ENCODE data around the gene CCNI2.

Gene CCNI2

GRCh38 chr5:132746954-132747615 lies at the start of gene CCNI2:
Gene CCNI2 (plus strand): TSS chr5:132747426. CDS start chr5:132747496, 70 bp downstream.
- peak in 3 of 10 donors; percentile 49 to 83 (median 79) for DNase-seq
- intact Hi-C loops (cut with DNase I) = no loop called here

GRCh38 chr5:132704875-132705274 lies 42.4 kb upstream of the CCNI2 start:
- intact Hi-C loops (cut with DNase I) = no loop called here

GRCh38 chr5:132708645-132709044 lies 38.6 kb upstream of the CCNI2 start:
- intact Hi-C loops (cut with DNase I) = no loop called here

More at GRCh38 chr5:132704875-132705274, 42.4 kb upstream of the CCNI2 start:
- DNase-seq = no peak

GRCh38 chr5:132714456-132715307 lies 32.5 kb upstream of the CCNI2 start:
- intact Hi-C loops (cut with DNase I) = no loop called here
- DNase-seq = no peak

More at GRCh38 chr5:132708645-132709044, 38.6 kb upstream of the CCNI2 start:
- no peak for DNase-seq

GRCh38 chr5:132718544-132719312 lies 28.5 kb upstream of the CCNI2 start:
- DNase-seq = no peak
- intact Hi-C loops (cut with DNase I) = no loop called here

GRCh38 chr5:132725745-132726144 lies 21.5 kb upstream of the CCNI2 start:
- DNase-seq = no peak
- intact Hi-C loops (cut with DNase I) = no loop called here

GRCh38 chr5:132729896-132730295 lies 17.3 kb upstream of the CCNI2 start:
- DNase-seq = no peak
- intact Hi-C loops (cut with DNase I) = loop anchor here (10.0 kb wide), 1 partner anchor 175 kb away; the partner anchor contains the start of gene RAD50

GRCh38 chr5:132733499-132734148 lies 13.6 kb upstream of the CCNI2 start:
- DNase-seq = no peak
- intact Hi-C loops (cut with DNase I) = loop anchor here (10.0 kb wide), 1 partner anchor 179 kb away; the partner anchor contains the start of gene RAD50

GRCh38 chr5:132734687-132735086 lies 12.5 kb upstream of the CCNI2 start:
- no peak for DNase-seq
- intact Hi-C loops (cut with DNase I) = loop anchor here (5.0 to 10.0 kb wide), 2 partner anchors 133 to 180 kb away; partner anchors contain the start of genes GDF9, RAD50 and UQCRQ

GRCh38 chr5:132736853-132737833 lies 10.1 kb upstream of the CCNI2 start, which contains the start of gene KIF3A:
Gene KIF3A (minus strand): TSS chr5:132737546. CDS start chr5:132737419, 127 bp downstream.
- intact Hi-C loops (cut with DNase I) = loop anchor here (5.0 to 10.0 kb wide), 2 partner anchors 130 to 182 kb away; partner anchors contain the start of genes GDF9, RAD50 and UQCRQ
- DNase-seq = peak; percentile 95 to 99 (median 96)

GRCh38 chr5:132737982-132738681 lies 9.1 kb upstream of the CCNI2 start:
- intact Hi-C loops (cut with DNase I) = loop anchor here (5.0 to 10.0 kb wide), 2 partner anchors 129 to 183 kb away; partner anchors contain the start of genes GDF9, RAD50 and UQCRQ
- DNase-seq = no peak

- no peak for DNase-seq
- intact Hi-C loops (cut with DNase I) = loop anchor here (5.0 to 10.0 kb wide), 2 partner anchors 128 to 184 kb away; partner anchors contain the start of genes GDF9, RAD50 and UQCRQ
These were observed 8.0 kb upstream of the CCNI2 start for GRCh38 chr5:132739232-132739631.

GRCh38 chr5:132742158-132742557 lies 5.1 kb upstream of the CCNI2 start:
- intact Hi-C loops (cut with DNase I) = no loop called here
- DNase-seq = no peak

GRCh38 chr5:132742626-132743025 lies 4.6 kb upstream of the CCNI2 start:
- no peak for DNase-seq
- intact Hi-C loops (cut with DNase I) = no loop called here

GRCh38 chr5:132744659-132745058 lies 2.6 kb upstream of the CCNI2 start:
- DNase-seq = no peak
- intact Hi-C loops (cut with DNase I) = no loop called here

GRCh38 chr5:132746592-132746953 lies 653 bp upstream of the CCNI2 start:
- intact Hi-C loops (cut with DNase I) = no loop called here
- no peak for DNase-seq

- DNase-seq = no peak
- intact Hi-C loops (cut with DNase I) = no loop called here
These were observed 602 bp downstream of the CCNI2 start for GRCh38 chr5:132747616-132748440.

Measured in posterior cingulate gyrus (tissue), 11 donors.